Calu3 (cell line): ENCODE measurements around the gene SYNC. TPM values are rescaled to one million over a fixed set of nuclear protein-coding genes. Genes with fewer than 3 reads are reported as not detected.
"Not testable (repeated sequence)": the region's sequence is repeated elsewhere in the genome, so short reads cannot be mapped to it uniquely, and the experiment has no call there.

Experiments used
- BruUV-seq: library from RNA; stranded (reverse); fragments of 400-500 nt; replicated peaks from 2 replicates; lab custom pipeline; 2021; lab: Mats Ljungman, UMichigan
- CTCF ChIA-PET: fragments of 300-600 bp; sonication (Branson Sonifier 250); formaldehyde crosslinking; loops from one replicate; lab custom pipeline; 2022; ENCODE audit warnings: antibody characterized with exemption; lab: Charles Lee
- DNase-seq: peaks from one replicate; pipeline ENCODE4 v3.0.0; 2022
- H3K27ac Mint-ChIP-seq: one replicate; pipeline ENCODE4 v1.8.0; 2022; ENCODE audit warnings: mixed read lengths; ENCODE audit not compliant: unreplicated experiment
- H3K27me3 Mint-ChIP-seq: one replicate; pipeline ENCODE4 v1.8.0; 2022; ENCODE audit warnings: mixed read lengths; ENCODE audit not compliant: unreplicated experiment
- H3K36me3 Mint-ChIP-seq: one replicate; pipeline ENCODE4 v1.8.0; 2022; ENCODE audit warnings: mild to moderate bottlenecking, moderate library complexity, mixed read lengths; ENCODE audit not compliant: insufficient read depth, unreplicated experiment
- H3K4me1 Mint-ChIP-seq: one replicate; pipeline ENCODE4 v1.8.0; 2022; ENCODE audit warnings: mild to moderate bottlenecking, low read depth, mixed read lengths; ENCODE audit not compliant: unreplicated experiment
- H3K4me3 Mint-ChIP-seq: one replicate; pipeline ENCODE4 v1.8.0; 2022; ENCODE audit warnings: mild to moderate bottlenecking, low read depth, moderate library complexity, mixed read lengths; ENCODE audit not compliant: unreplicated experiment
- H3K9me3 Mint-ChIP-seq: one replicate; pipeline ENCODE4 v1.8.0; 2022; ENCODE audit warnings: low read depth, mixed read lengths; ENCODE audit not compliant: unreplicated experiment
- intact Hi-C: fragments of 100-400 bp; cut with micrococcal nuclease; formaldehyde crosslinking; loops from one replicate; pipeline ENCODE4 v1.10.0; 2022; ENCODE audit not compliant: unreplicated experiment
- total RNA-seq: library from RNA; stranded (reverse); gene quantifications from 2 replicates; pipeline ENCODE4 v1.2.3, GENCODE V29; 2022
- TF ChIP-seq, protein P1 (sequence below): fragments of 200-600 bp; IDR thresholded peaks from one replicate; pipeline ENCODE4 v1.8.0; 2022; ENCODE audit warnings: antibody characterized with exemption; ENCODE audit not compliant: unreplicated experiment

SYNC gene
- total RNA-seq, 1 experiment from 2014 or later = 0.19 TPM

GRCh38 chr1:32644426-32644825, 58.1 kb downstream of the SYNC start:
- TF ChIP-seq, protein P1, sequence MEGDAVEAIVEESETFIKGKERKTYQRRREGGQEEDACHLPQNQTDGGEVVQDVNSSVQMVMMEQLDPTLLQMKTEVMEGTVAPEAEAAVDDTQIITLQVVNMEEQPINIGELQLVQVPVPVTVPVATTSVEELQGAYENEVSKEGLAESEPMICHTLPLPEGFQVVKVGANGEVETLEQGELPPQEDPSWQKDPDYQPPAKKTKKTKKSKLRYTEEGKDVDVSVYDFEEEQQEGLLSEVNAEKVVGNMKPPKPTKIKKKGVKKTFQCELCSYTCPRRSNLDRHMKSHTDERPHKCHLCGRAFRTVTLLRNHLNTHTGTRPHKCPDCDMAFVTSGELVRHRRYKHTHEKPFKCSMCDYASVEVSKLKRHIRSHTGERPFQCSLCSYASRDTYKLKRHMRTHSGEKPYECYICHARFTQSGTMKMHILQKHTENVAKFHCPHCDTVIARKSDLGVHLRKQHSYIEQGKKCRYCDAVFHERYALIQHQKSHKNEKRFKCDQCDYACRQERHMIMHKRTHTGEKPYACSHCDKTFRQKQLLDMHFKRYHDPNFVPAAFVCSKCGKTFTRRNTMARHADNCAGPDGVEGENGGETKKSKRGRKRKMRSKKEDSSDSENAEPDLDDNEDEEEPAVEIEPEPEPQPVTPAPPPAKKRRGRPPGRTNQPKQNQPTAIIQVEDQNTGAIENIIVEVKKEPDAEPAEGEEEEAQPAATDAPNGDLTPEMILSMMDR = no peak
- DNase-seq = no peak
- H3K27ac Mint-ChIP-seq = no peak overlapping the region
- peaks cover 13% of the 10 kb centered on the region for H3K36me3 Mint-ChIP-seq
- H3K9me3 Mint-ChIP-seq = no peaks in the 10 kb centered on the region
- H3K4me1 Mint-ChIP-seq = no peaks in the 10 kb centered on the region
- H3K27me3 Mint-ChIP-seq = no peaks in the 10 kb centered on the region
- BruUV-seq = no TSS peak
- no peak overlapping the region for H3K4me3 Mint-ChIP-seq
- CTCF ChIA-PET = interaction anchor here (0.6 kb wide), 1 partner anchor 24 kb away, joined by 8 read pairs; no protein-coding TSS in a partner anchor
- intact Hi-C loops = no loop called here

GRCh38 chr1:32642292-32642827, 60.2 kb downstream of the SYNC start:
- intact Hi-C loops, H3K27ac Mint-ChIP-seq, H3K4me1 Mint-ChIP-seq, H3K9me3 Mint-ChIP-seq, BruUV-seq, CTCF ChIA-PET, H3K27me3 Mint-ChIP-seq, H3K4me3 Mint-ChIP-seq, H3K36me3 Mint-ChIP-seq, DNase-seq: not testable (repeated sequence)

DNA sequence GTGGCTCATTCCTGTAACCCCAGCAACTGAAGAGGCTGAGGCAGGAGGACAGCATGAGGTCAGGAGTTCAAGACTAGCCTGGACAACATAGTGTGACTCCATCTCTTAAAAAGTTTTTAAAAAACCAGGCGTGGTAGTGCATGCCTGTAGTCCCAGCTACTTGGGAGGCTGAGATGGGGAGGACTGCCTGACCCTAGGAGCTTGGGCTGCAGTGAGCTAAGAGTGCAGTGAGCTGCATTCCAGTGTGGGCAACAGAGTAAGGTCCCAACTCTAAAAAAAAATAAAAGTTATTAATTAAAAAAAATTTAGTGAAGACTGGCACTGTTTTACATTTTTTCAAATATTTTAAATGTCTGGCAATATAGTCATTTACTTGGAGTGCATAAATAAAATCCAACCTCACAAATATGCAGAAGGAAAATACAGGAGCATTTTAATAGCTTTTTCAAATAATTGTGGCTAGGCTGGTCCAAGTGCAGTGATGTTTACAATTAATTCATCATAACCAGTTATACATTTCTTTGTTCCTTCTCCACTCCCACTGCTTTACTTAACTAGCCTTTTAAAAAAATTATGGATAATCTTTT, 63.0 kb downstream of the SYNC start:
- DNase-seq = no peak
- H3K4me1 Mint-ChIP-seq = peaks cover 11% of the 10 kb centered on the region
- intact Hi-C loops = no loop called here
- CTCF ChIA-PET = no interaction called here
- H3K4me3 Mint-ChIP-seq = no peak overlapping the region
- H3K27me3 Mint-ChIP-seq = no peaks in the 10 kb centered on the region
- H3K9me3 Mint-ChIP-seq = no peaks in the 10 kb centered on the region
- TF ChIP-seq, protein P1 = no peak
- H3K27ac Mint-ChIP-seq = no peak overlapping the region
- peaks cover 4% of the 10 kb centered on the region for H3K36me3 Mint-ChIP-seq
- no TSS peak for BruUV-seq

DNA sequence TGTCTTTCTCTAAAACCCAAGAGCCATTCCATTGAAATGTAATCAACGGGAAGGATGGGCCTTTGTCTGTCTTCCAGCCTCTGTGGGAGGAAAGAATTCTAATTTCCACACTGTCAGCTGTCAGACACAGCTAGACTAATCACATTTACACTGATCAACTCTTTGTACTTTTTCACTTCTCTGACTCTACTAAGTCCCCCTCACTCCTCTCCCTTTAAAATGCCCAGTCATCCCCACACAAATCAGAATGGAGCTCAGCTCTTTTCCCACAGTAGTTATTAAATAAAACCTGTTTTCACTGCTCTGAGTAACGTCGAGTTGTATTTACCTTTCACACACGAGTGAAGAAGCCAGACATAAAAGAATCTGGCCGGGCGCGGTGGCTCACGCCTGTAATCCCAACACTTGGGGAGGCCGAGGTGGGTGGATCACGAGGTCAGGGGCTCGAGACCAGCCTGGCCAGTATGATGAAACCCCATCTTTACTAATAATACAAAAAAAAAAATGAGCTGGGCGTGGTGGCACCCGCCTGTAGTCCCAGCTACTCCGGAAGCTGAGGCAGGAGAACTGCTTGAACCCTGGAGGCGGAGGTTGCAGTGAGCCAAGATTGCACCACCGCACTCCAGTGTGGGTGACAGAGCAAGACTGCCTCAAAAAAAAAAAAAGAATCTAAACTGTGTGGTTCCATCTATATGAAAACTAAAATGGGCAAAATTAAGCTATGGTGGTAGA, 65.5 kb downstream of the SYNC start:
- no peak overlapping the region for H3K27ac Mint-ChIP-seq
- BruUV-seq = no TSS peak

More for the DNA sequence above, 65.5 kb downstream of the SYNC start:
- H3K9me3 Mint-ChIP-seq = no peaks in the 10 kb centered on the region
- intact Hi-C loops = no loop called here
- DNase-seq = no peak
- H3K4me3 Mint-ChIP-seq = no peak overlapping the region
- peaks cover 11% of the 10 kb centered on the region for H3K4me1 Mint-ChIP-seq
- CTCF ChIA-PET = interaction anchor here (0.6 kb wide), 1 partner anchor 232 kb away, joined by 3 read pairs; no protein-coding TSS in a partner anchor
- TF ChIP-seq, protein P1 = no peak
- peaks cover 3% of the 10 kb centered on the region for H3K36me3 Mint-ChIP-seq
- H3K27me3 Mint-ChIP-seq = no peaks in the 10 kb centered on the region
